H1 (cell line): ENCODE results near the gene VWA2. TPM values are rescaled to one million over a fixed set of nuclear protein-coding genes. Genes with fewer than 3 reads are reported as not detected.

ENCODE experiments used
- CTCF ChIA-PET: fragments of 300-600 bp; sonication (Branson Sonifier 250); formaldehyde crosslinking; loops from one replicate; lab custom pipeline; 2021; ENCODE audit not compliant: partially characterized antibody; lab: Charles Lee
- POLR2A ChIA-PET: fragments of 300-600 bp; sonication (Branson Sonifier 250); formaldehyde crosslinking; loops from one replicate; lab custom pipeline; 2021; ENCODE audit warnings: inconsistent platforms; ENCODE audit not compliant: partially characterized antibody; lab: Charles Lee
- DNase-seq, 2 experiments: peaks; one replicate each; pipeline versions ENCODE4 v3.0.0 to v3.0.0-alpha.2; 2010 to 2022; ENCODE audit warnings: low spot score in 2 of 2, low read depth in 1 of 2, mixed read lengths in 1 of 2
- FAIRE-seq: peaks from 2 replicates; lab custom pipeline; 2011; peaks lifted over from hg19 to GRCh38; lab: Jason Lieb, UNC
- H2AFZ ChIP-seq: 2 replicates; pipeline ENCODE4 v1.8.1; 2012; ENCODE audit warnings: low read length, inconsistent platforms
- H2AK5ac ChIP-seq: 2 replicates; pipeline ENCODE4 v1.6.1; 2013; ENCODE audit warnings: low read depth, low read length
- H2BK120ac ChIP-seq: replicated peaks from 2 replicates; pipeline ENCODE3; 2013; ENCODE audit warnings: low read depth, low read length, inconsistent platforms
- H2BK12ac ChIP-seq: 2 replicates; pipeline ENCODE4 v1.6.1; 2013; ENCODE audit warnings: low read depth, low read length
- H2BK15ac ChIP-seq: 2 replicates; pipeline ENCODE4 v1.6.1; 2013; ENCODE audit warnings: low read length
- H2BK20ac ChIP-seq: 2 replicates; pipeline ENCODE4 v1.6.1; 2013; ENCODE audit warnings: low read length
- H2BK5ac ChIP-seq: 2 replicates; pipeline ENCODE4 v1.6.1; 2013; ENCODE audit warnings: low read depth, low read length
- H3K14ac ChIP-seq: 2 replicates; pipeline ENCODE4 v1.6.1; 2013; ENCODE audit warnings: inconsistent platforms; ENCODE audit not compliant: insufficient read length
- H3K18ac ChIP-seq: 2 replicates; pipeline ENCODE4 v1.6.1; 2013; ENCODE audit warnings: low read length; ENCODE audit errors: extremely low read depth
- H3K23ac ChIP-seq: 2 replicates; pipeline ENCODE4 v1.6.1; 2013; ENCODE audit warnings: inconsistent platforms; ENCODE audit not compliant: insufficient read length
- H3K23me2 ChIP-seq: 2 replicates; pipeline ENCODE4 v1.6.1; 2013; ENCODE audit warnings: low read depth, low read length
- H3K27ac ChIP-seq: 2 replicates; pipeline ENCODE4 v1.6.1; 2011; ENCODE audit warnings: low read depth, low read length, inconsistent platforms
- H3K27me3 ChIP-seq, 4 experiments: replicated peaks in 1 of 4; 1 replicate in 1 of 4; 2 replicates in 3 of 4; pipeline versions ENCODE4 v1.6.1 to v1.8.1; 2011 to 2013; ENCODE audit warnings: low read length in 3 of 4, mild to moderate bottlenecking in 3 of 4, inconsistent platforms in 2 of 4, mixed read lengths in 2 of 4, moderate library complexity in 1 of 4; ENCODE audit not compliant: control insufficient read depth in 3 of 4, insufficient read depth in 3 of 4; ENCODE audit errors: extremely low read depth in 1 of 4
- H3K36me3 ChIP-seq, 4 experiments: 2 replicates each; pipeline versions ENCODE4 v1.6.1 to v1.8.1; 2011 to 2013; ENCODE audit warnings: mild to moderate bottlenecking in 4 of 4, low read length in 3 of 4, moderate library complexity in 2 of 4, control low read depth in 1 of 4, inconsistent platforms in 1 of 4; ENCODE audit not compliant: insufficient read depth in 4 of 4, control insufficient read depth in 2 of 4
- H3K4ac ChIP-seq: replicated peaks from 2 replicates; pipeline ENCODE3; 2013; ENCODE audit warnings: low read length, low read depth, mixed read lengths, inconsistent platforms; ENCODE audit not compliant: insufficient read length
- H3K4me1 ChIP-seq, 4 experiments: replicated peaks in 1 of 4; 1 replicate in 1 of 4; 2 replicates in 3 of 4; pipeline versions ENCODE4 v1.6.1 to v1.8.1; 2011 to 2013; ENCODE audit warnings: low read length in 3 of 4, inconsistent platforms in 2 of 4, mixed read lengths in 1 of 4; ENCODE audit not compliant: insufficient read depth in 4 of 4, control insufficient read depth in 3 of 4
- H3K4me2 ChIP-seq, 2 experiments: 2 replicates each; pipeline versions ENCODE4 v1.6.1 to v1.8.1; 2011 to 2013; ENCODE audit warnings: low read depth in 2 of 2, low read length in 2 of 2, control low read depth in 1 of 2, inconsistent platforms in 1 of 2, mild to moderate bottlenecking in 1 of 2; ENCODE audit not compliant: insufficient read depth in 1 of 2
- H3K4me3 ChIP-seq, 4 experiments: fragments of 200-600, 300-600 bp in 1 of 4; sonication (generic), shearing (Covaris generic), sonication (Bioruptor Twin) in 1 of 4; 2 replicates each; pipeline versions ENCODE4 v1.5.1 to v1.8.1; 2011 to 2016; ENCODE audit warnings: low read length in 4 of 4, low read depth in 3 of 4, control low read depth in 2 of 4, inconsistent platforms in 2 of 4, mild to moderate bottlenecking in 2 of 4, mixed read lengths in 1 of 4, moderate library complexity in 1 of 4; ENCODE audit not compliant: insufficient read depth in 2 of 4; ENCODE audit errors: extremely low read depth in 1 of 4
- H3K56ac ChIP-seq: replicated peaks from 2 replicates; pipeline ENCODE3; 2013; ENCODE audit warnings: low read depth, mild to moderate bottlenecking, mixed read lengths, low read length, inconsistent platforms; ENCODE audit not compliant: insufficient read length
- H3K79me1 ChIP-seq: 2 replicates; pipeline ENCODE4 v1.6.1; 2013; ENCODE audit warnings: low read depth, low read length, control low read depth
- H3K79me2 ChIP-seq, 2 experiments: 2 replicates each; pipeline versions ENCODE4 v1.6.1 to v1.8.1; 2012 to 2013; ENCODE audit warnings: low read length in 2 of 2, mild to moderate bottlenecking in 2 of 2, inconsistent platforms in 1 of 2; ENCODE audit not compliant: insufficient read depth in 2 of 2, control insufficient read depth in 1 of 2
- H3K9ac ChIP-seq, 4 experiments: replicated peaks in 1 of 4; 1 replicate in 1 of 4; 2 replicates in 3 of 4; pipeline versions ENCODE4 v1.6.1 to v1.8.1; 2011 to 2013; ENCODE audit warnings: low read depth in 3 of 4, low read length in 3 of 4, control low read depth in 2 of 4, mild to moderate bottlenecking in 2 of 4, moderate library complexity in 2 of 4, inconsistent platforms in 1 of 4; ENCODE audit errors: extremely low read depth in 1 of 4
- H3K9me3 ChIP-seq, 2 experiments: 2 replicates each; pipeline versions ENCODE4 v1.6.1 to v1.8.1; 2012 to 2013; ENCODE audit warnings: mild to moderate bottlenecking in 2 of 2, moderate library complexity in 2 of 2, control low read depth in 1 of 2, inconsistent platforms in 1 of 2, low read depth in 1 of 2, low read length in 1 of 2, mixed read lengths in 1 of 2; ENCODE audit not compliant: insufficient read depth in 2 of 2
- H4K20me1 ChIP-seq, 2 experiments: replicated peaks in 1 of 2; 2 replicates each; pipeline versions ENCODE3 to v1.8.1; 2011 to 2013; ENCODE audit warnings: inconsistent platforms in 2 of 2, low read length in 2 of 2, mild to moderate bottlenecking in 1 of 2; ENCODE audit not compliant: insufficient read depth in 2 of 2, control insufficient read depth in 1 of 2
- H4K5ac ChIP-seq: 2 replicates; pipeline ENCODE4 v1.6.1; 2013; ENCODE audit warnings: low read length, low read depth, mixed read lengths, inconsistent platforms; ENCODE audit not compliant: insufficient read length
- H4K8ac ChIP-seq: 2 replicates; pipeline ENCODE4 v1.8.0; 2013; ENCODE audit warnings: mild to moderate bottlenecking, moderate library complexity, low read length, inconsistent platforms; ENCODE audit not compliant: insufficient read depth; ENCODE audit errors: extremely low read depth
- H4K91ac ChIP-seq: replicated peaks from 2 replicates; pipeline ENCODE3; 2013; ENCODE audit warnings: low read length, mixed read lengths, inconsistent platforms; ENCODE audit not compliant: insufficient read length
- CEBPB ChIP-seq: IDR thresholded peaks from 2 replicates; pipeline ENCODE4 v1.6.1; 2012; ENCODE audit warnings: low read depth, low read length
- CHD2 ChIP-seq: IDR thresholded peaks from 2 replicates; pipeline ENCODE4 v1.6.1; 2012; ENCODE audit warnings: low read length, improper control_type of control experiment
- CREB1 ChIP-seq: IDR thresholded peaks from 2 replicates; pipeline ENCODE4 v1.6.1; 2012; ENCODE audit warnings: inconsistent platforms
- KDM5A ChIP-seq: fragments of 200-600 bp; IDR thresholded peaks from 2 replicates; pipeline ENCODE4 v1.7.1; 2012; ENCODE audit warnings: mild to moderate bottlenecking, low read length, inconsistent platforms, mixed read lengths
- MAFK ChIP-seq: IDR thresholded peaks from 2 replicates; pipeline ENCODE4 v1.6.1; 2012; ENCODE audit warnings: low read depth, mild to moderate bottlenecking, improper control_type of control experiment, low read length
- NANOG ChIP-seq: IDR thresholded peaks from 2 replicates; pipeline ENCODE4 v1.6.1; 2011; ENCODE audit warnings: low read length, low read depth, mild to moderate bottlenecking, inconsistent platforms; ENCODE audit not compliant: insufficient read depth, poor library complexity, severe bottlenecking
- RFX5 ChIP-seq: IDR thresholded peaks from 2 replicates; pipeline ENCODE4 v1.6.1; 2011; ENCODE audit warnings: low read depth, low read length, improper control_type of control experiment, borderline replicate concordance
- WGBS, 2 experiments: shearing (Covaris generic) in 1 of 2; methylation state at CpG; one replicate each; pipeline versions ENCODE4 v1.1.6 to v1.1.7; 2013 to 2015; ENCODE audit warnings: low lambda C conversion rate in 2 of 2, mixed read lengths in 2 of 2, inconsistent platforms in 1 of 2, low coverage in 1 of 2, missing lambda C conversion rate in 1 of 2; ENCODE audit not compliant: insufficient replicate concordance in 2 of 2, insufficient coverage in 1 of 2, insufficient read length in 1 of 2; ENCODE audit errors: extremely low coverage in 1 of 2, missing lambda C conversion rate in 1 of 2; 5-methylcytosine and 5-hydroxymethylcytosine counted together
- polyA plus RNA-seq, 7 experiments: library from polyadenylated mRNA; depleted of rRNA in 3 of 7; stranded (reverse) in 5 of 7; unstranded in 2 of 7; fragments of >200 nt in 5 of 7; fragments of 200-250 nt in 2 of 7; gene quantifications; 1 replicate in 5 of 7; 2 replicates in 1 of 7; 4 replicates in 1 of 7; pipeline versions ENCODE4 v1.2.1 to v1.2.3, GENCODE V29; 2011 to 2013; ENCODE audit warnings: missing spikeins in 2 of 7, mixed read lengths in 2 of 7
- total RNA-seq: library from RNA; stranded (reverse); fragmentation: NEBNext Ultra II Directional; extraction: Animal tissue kit (Norgen Biotek cat#: 25700); gene quantifications from 2 replicates; pipeline ENCODE4 v1.2.1, GENCODE V29; 2021

VWA2 gene
- total and polyA plus RNA-seq, 2 of the 8 experiments (the other 6 are each of a cell fraction or from before 2014, with no cell fraction given): 2.8 to 2.9 TPM

GRCh38 chr10:114199239-114199638 is 39.8 kb upstream of the VWA2 start:
- H2BK20ac ChIP-seq: no peak overlapping the region
- H3K9me3 ChIP-seq: no peaks in the 10 kb centered on the region
- no peak overlapping the region for H3K56ac ChIP-seq
- H3K79me1 ChIP-seq: no peaks in the 10 kb centered on the region
- H3K9ac ChIP-seq: no peak overlapping the region
- no peak overlapping the region for H3K27ac ChIP-seq
- no peak for DNase-seq
- no peaks in the 10 kb centered on the region for H4K20me1 ChIP-seq
- H2AFZ ChIP-seq: no peak overlapping the region
- H3K27me3 ChIP-seq: no peaks in the 10 kb centered on the region
- H3K23me2 ChIP-seq: no peaks in the 10 kb centered on the region
- no peak overlapping the region for H2BK12ac ChIP-seq
- WGBS, 2 experiments: 87% methylated on average over 4 of the region's 4 CpGs; no CpG with 5 or more reads in 1 of the 2 experiments
- no peak overlapping the region for H4K5ac ChIP-seq
- no peak overlapping the region for H2BK15ac ChIP-seq
- H3K4me3 ChIP-seq: no peak overlapping the region
- no peak overlapping the region for H2BK120ac ChIP-seq
- H3K4me1 ChIP-seq: no peaks in the 10 kb centered on the region
- POLR2A ChIA-PET: no interaction called here
- no peak overlapping the region for H4K8ac ChIP-seq
- H4K91ac ChIP-seq: no peak overlapping the region
- H3K18ac ChIP-seq: no peak overlapping the region
- FAIRE-seq: no peak
- H3K14ac ChIP-seq: no peak overlapping the region
- H3K36me3 ChIP-seq: no peaks in the 10 kb centered on the region
- no peak overlapping the region for H3K4me2 ChIP-seq
- H3K4ac ChIP-seq: no peak overlapping the region
- H2BK5ac ChIP-seq: no peak overlapping the region
- CTCF ChIA-PET: no interaction called here
- H2AK5ac ChIP-seq: no peak overlapping the region
- H3K23ac ChIP-seq: no peak overlapping the region
- H3K79me2 ChIP-seq: no peaks in the 10 kb centered on the region
- TF ChIP-seq CEBPB (no peak), CHD2 (no peak), CREB1 (no peak), RFX5 (no peak), KDM5A (no peak), NANOG (no peak), MAFK (no peak)
